Middle frontal gyrus (tissue), 1 donor: ENCODE results near the gene EML3.
"Not testable (repeated sequence)": the region's sequence is repeated elsewhere in the genome, so short reads cannot be mapped to it uniquely, and the experiment has no call there.

ENCODE experiments used
- DNase-seq: peaks from one replicate; pipeline ENCODE4 v3.0.0-alpha.2; 2015; ENCODE audit warnings: low spot score; ENCODE audit errors: extremely low spot score

EML3 gene

DNA sequence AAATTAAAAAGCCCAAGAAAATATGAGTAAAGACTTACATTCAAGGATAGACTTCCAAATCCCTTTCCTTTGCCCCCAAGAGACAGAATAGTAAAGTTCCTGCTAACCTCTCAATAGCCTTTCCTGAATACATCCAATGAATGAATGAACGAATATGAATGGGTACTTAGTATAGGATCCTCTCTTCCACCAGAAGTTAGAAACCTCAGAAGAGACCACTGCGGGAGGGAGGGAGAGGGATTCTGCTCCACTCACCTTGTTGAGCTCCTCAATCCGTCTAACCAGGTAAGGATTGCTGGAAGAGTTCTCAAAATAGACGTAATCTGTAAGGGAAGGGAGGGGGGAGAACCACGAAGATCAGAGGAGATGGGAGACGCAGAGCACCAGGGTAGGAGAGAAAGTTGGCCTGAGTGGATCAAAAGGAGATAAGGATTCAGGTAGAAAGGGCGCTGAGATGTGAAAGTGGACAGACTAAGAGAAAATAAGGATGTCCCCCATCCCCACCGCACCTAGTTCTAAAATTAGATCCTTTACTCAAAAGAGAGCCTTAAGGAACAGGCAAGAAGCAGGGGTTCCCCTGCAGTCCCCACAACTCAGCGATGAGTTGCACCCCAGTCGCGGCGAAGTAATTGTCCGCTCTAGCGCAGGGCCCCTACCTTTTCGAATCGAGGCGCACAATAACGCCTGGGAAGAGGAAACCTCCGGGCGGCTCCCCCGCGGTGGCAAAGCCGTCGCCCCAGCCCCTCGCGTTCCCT is 12.0 kb downstream of the EML3 start:
- DNase-seq, result no peak

- no peak for DNase-seq
Observed at GRCh38 chr11:62599901-62600300, 12.7 kb downstream of the EML3 start.

DNA sequence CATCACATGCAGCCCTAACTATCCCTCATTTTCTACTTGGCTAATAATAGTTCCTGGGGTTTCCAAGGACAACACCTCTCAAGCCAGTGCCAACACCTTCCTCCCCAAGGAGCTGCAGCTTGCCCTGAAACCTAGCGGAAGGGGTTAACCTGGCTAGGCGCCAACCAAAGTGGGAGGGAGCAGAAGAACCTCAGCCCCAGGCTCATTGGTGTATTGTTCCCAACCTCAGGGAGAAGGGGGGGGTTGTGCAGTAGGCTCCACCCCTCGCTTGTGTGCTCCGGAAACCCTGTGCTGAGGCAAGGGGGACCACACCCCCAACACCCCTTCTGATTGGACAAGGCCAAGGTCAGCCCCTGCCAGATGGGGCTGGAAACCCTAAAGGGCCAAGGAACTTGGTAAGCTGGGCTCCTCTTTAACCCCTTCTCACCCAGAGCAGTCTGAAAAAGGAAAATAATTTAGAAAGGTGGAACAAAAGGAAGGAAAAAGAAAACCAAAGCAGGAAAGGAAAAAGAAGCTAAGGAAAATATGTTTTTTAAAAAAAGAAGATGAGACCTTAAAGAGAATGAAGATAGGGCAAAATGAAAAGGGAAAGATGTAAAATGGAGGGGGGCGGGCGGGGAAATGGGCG is 13.4 kb downstream of the EML3 start:
- DNase-seq, result peak; percentile 73

GRCh38 chr11:62595124-62595523 is 17.5 kb downstream of the EML3 start:
- no peak for DNase-seq

DNA sequence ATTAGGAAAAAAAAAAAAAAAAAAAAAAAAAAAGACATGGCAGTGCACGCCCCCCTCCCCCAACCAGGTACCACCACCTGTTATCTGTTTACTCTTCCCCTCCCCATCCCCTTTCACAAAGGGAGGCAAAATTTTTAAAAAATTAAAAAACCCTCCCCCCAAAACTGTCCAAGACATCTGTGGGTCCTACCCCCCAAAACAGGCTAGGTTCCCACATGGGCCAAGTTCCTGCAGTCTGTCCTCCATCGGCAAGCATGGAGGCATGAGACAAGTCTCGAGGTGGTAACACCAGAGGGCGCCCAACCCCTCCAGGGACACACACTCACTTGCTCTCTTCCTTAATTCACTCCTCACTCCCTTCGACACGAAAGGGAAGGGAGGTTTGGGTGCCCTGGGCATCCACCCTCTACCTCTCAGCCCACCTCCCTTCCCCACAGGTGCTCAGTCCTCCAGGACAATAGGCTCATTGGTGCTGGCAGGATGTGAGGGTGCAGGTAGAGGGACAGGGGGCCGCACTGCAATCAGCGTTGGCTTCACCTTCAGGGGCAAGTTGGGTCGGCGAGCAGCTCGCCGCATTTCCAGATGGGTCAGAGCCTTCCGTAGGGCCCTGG is 19.0 kb downstream of the EML3 start:
- DNase-seq, result no peak

DNA sequence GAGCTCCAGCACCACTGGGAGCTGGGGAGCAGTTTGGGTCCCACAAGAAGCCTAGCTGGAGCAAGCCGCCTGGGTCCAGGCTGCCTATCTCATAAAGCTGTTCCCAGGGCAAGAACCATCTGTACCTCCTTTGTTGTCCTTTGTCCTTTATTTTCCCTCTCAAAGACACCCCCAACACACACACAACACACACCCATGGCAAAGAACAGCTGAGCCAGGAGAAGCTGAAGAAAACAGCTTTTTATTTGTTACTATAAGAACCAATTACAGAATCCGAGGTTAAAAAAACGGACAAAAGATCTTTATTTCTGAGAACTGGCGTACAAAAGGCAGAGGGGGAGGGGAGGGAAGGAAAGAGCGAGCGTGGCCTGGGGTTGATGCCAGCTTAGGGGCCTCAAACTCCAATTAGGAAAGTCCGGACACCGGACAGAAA is 19.6 kb downstream of the EML3 start:
- DNase-seq, result no peak

- DNase-seq, result no peak
Observed at GRCh38 chr11:62592146-62592815, 20.3 kb downstream of the EML3 start.

DNA sequence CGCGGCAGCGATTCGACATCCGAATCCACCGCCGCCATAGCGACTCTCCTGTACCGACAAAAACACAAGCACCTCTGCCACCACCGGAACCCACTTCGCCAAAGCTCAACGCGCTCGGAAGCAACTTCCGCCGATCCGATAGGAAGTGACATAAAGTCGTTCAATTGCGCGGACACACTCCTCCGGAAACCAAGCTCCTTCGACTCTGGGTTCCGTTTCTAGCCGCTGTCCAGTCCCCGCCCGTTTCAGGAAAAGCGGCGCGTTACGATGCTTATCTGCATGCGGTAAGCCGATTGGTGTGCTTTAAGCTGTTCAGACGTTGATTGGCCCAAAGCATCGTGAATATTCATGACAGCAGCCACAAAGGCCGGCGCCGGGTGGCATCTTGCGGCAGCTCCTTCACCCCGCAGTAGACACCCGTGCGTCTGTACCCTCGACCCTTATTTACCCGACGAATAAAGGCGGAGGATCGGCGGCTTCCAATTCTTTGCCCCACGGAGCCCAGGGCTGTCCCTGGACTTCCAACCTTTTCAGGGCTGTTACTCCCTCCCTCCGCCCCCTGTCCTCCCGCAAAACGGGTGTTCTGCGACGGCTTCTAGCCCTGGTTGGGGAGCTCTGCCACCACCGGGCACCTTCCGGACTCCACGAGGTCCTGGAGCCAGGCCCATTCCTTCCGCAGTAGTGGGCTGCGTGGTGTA is 21.0 kb downstream of the EML3 start, which contains the start of gene TUT1:
Gene TUT1, minus strand, starts transcription at position 76 of the 698 bp plus-strand sequence. Its CDS starts 38 bp downstream, at position 38.
- peak; percentile 100 for DNase-seq

DNA sequence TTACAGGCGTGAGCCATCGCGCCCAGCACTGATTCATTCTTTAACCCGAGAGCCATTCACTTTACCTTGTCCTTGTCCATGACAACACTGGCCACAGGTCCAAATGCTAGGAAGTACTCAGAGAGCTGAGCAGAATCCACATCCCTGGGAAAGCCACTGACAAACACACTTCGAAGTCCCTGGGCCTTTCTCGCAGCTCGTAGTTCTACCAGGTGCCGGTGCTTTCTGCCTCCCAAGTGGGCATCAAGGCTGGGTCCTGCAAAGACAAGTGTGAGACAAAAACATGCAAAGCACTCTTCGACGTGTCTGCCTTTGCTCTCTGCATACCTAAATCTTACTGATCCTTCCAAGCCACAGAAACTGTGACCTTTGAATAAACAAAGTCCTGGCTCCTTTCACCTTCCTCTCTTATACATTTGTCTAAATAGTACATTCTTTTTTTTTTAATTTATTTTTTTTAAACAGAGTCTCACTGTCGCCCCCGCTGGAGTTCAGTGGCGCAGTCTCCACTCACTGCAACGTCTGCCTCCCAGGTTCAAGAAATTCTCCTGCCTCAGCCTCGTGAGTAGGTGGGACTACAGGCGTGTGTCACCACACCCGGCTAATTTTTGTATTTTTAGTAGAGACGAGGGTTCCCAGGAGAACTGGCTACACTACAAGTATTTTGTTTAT is 23.5 kb downstream of the EML3 start:
- DNase-seq, result no peak

GRCh38 chr11:62585356-62585755 is 27.2 kb downstream of the EML3 start:
- not testable (repeated sequence) for DNase-seq

DNA sequence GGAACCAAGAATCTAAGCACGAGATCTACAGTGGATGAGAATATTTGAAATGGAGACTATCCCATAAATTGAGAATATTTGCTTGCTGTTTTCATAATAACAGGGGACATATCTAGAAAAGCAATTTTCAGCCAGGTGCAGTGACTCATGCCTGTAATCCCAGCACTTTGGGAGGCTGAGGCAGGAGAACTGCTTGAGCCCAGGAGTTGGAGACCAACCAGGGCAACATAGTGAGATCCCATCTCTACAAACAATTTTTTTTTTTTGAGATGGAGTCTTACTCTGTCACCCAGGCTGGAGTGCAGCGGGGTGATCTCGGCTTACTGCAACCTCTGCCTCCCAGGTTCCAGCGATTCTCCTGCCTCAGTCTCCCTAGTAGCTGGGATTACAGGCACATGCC is 30.8 kb downstream of the EML3 start:
- not testable (repeated sequence) for DNase-seq

- DNase-seq, result no peak
Observed at GRCh38 chr11:62580959-62581715, 31.4 kb downstream of the EML3 start.

DNA sequence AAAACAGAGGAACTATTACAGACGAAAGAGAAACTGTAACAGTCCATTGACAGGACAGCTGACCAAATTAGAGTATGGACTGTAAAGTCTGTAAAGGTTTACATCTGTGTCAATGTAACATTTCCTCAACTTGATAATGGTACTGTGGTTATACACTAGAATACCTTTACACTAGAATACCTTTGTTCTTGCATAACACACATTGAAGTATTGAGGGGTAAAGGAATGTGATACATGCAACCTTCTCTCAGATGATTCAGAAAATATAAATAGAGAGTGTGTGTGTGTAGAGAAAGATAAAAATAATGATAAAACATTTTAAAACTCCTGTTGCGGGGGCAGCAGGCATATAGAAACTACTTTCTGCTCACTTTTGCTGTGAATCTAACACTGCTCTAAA is 33.3 kb downstream of the EML3 start:
- DNase-seq, result no peak

- DNase-seq, result no peak
Observed at GRCh38 chr11:62578541-62578940, 34.0 kb downstream of the EML3 start.

GRCh38 chr11:62577046-62577714 is 35.4 kb downstream of the EML3 start:
- no peak for DNase-seq

DNA sequence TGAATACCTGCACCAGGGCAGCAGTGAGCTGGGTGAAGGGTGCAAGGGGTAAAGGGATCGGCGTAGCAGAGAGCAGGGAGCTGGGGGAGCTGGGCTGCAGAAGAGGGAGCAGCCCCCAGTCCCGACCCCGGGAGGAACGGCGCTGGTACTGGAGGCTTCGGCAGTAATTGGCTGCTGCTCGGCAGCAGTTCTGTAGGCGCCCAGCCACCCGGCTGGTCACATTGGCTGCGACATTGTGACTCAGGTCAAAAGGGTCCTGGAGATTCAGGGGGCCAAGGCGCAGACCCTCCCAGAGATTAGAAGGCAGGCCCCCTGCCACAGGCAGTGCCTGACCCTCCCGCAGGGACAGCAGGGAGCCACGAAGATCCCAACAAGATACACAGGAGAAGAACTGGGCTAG is 36.7 kb downstream of the EML3 start:
- no peak for DNase-seq

- no peak for DNase-seq
Observed at GRCh38 chr11:62575156-62575555, 37.4 kb downstream of the EML3 start.

- DNase-seq, result no peak
Observed at GRCh38 chr11:62574363-62575071, 38.1 kb downstream of the EML3 start.
